ENCODE data around the gene ZNF839.

DNA sequence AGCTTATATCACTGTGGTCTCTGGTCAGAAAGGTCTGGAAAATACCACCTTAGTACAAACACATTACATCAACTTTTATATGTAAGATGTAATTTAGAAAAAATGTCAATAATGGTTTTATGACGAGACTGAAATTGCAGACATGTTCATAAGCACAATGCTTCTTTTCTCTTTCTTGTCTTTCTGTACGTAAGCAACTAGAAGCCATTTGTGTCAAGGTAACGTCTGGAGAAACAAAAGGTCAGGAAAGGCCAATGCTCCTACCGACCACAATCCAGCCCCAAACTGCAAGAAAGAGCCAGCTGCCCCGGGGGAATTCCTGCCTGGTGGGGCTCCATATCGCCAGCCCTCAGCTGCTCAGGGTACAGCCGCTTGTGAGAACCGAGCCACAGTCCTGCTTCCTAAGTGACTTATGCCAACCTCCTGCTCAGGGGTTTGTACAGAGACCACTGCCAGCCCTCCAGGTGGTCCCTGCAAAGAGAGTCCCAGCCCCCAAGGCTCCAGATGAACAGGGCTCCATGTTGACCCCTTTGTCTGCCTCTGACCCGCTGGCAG lies 6.3 kb downstream of the ZNF839 start:
- no peak for TF ChIP-seq CTCF (IDR thresholded peaks at IDR 0.05)
- TF ChIP-seq EP300 (IDR thresholded peaks at IDR 0.05; ENCODE audit: low read depth), result no peak

Measured in transverse colon (tissue), 3 donors.